C4-2B (cell line): ENCODE measurements around the gene B3GALT4.

ENCODE experiments used
- CTCF ChIP-seq: fragments of 450-650 bp; conservative IDR thresholded peaks from 2 replicates; pipeline ENCODE4 v1.5.1; 2017; ENCODE audit warnings: mild to moderate bottlenecking
- ZFX ChIP-seq: fragments of 450-650 bp; IDR thresholded peaks from 2 replicates; pipeline ENCODE4 v1.6.1; 2017

GRCh38 chr6:33286946-33287914 lies 10.3 kb downstream of the B3GALT4 start:
- no peak for TF ChIP-seq CTCF
- no peak for TF ChIP-seq ZFX
